ENCODE measurements around the gene COL10A1. TPM values are rescaled to one million over a fixed set of nuclear protein-coding genes. Genes with fewer than 3 reads are reported as not detected.

Gene COL10A1
- total RNA-seq, 3 donors from 2014 or later = not detected

GRCh38 chr6:116144605-116145004 lies 18.7 kb upstream of the COL10A1 start:
- Histone ChIP-seq H3K4me3 (no peak overlapping the region), H3K4me1 (ENCODE audit: low read depth) (no peaks in the 10 kb centered on the region), H3K36me3 (ENCODE audit: low read depth) (no peaks in the 10 kb centered on the region), H3K9me3 (no peaks in the 10 kb centered on the region)
- DNase-seq (no peak), ATAC-seq (no peak)
- no peak for TF ChIP-seq CTCF (IDR thresholded peaks at IDR 0.05)
- intact Hi-C loops (cut with DNase I, micrococcal nuclease) = no loop called here

GRCh38 chr6:116139917-116140316 lies 14.0 kb upstream of the COL10A1 start:
- intact Hi-C loops (cut with DNase I, micrococcal nuclease) = no loop called here
- no peak for TF ChIP-seq CTCF (IDR thresholded peaks at IDR 0.05)
- H3K9me3 ChIP-seq = no peaks in the 10 kb centered on the region
- no peak overlapping the region for H3K4me3 ChIP-seq
- no peak for ATAC-seq
- no peaks in the 10 kb centered on the region for H3K4me1 ChIP-seq (ENCODE audit: low read depth)
- no peaks in the 10 kb centered on the region for H3K36me3 ChIP-seq (ENCODE audit: low read depth)
- peak in 1 of 3 donors; percentile 4 for DNase-seq

- TF ChIP-seq CTCF (IDR thresholded peaks at IDR 0.05) = no peak
- intact Hi-C loops (cut with DNase I, micrococcal nuclease) = no loop called here
- Histone ChIP-seq H3K9me3 (no peaks in the 10 kb centered on the region), H3K4me3 (no peak overlapping the region), H3K4me1 (ENCODE audit: low read depth) (no peaks in the 10 kb centered on the region), H3K36me3 (ENCODE audit: low read depth) (no peaks in the 10 kb centered on the region)
- no peak for ATAC-seq
- no peak for DNase-seq
Measured at GRCh38 chr6:116136933-116137340, 11.0 kb upstream of the COL10A1 start.

- Histone ChIP-seq H3K36me3 (ENCODE audit: low read depth) (no peaks in the 10 kb centered on the region), H3K4me3 (no peak overlapping the region), H3K9me3 (no peaks in the 10 kb centered on the region), H3K4me1 (ENCODE audit: low read depth) (no peaks in the 10 kb centered on the region)
- DNase-seq (no peak), ATAC-seq (no peak)
- intact Hi-C loops (cut with DNase I, micrococcal nuclease) = no loop called here
- no peak for TF ChIP-seq CTCF (IDR thresholded peaks at IDR 0.05)
Measured at GRCh38 chr6:116136373-116136772, 10.4 kb upstream of the COL10A1 start.

GRCh38 chr6:116133453-116133852 lies 7.5 kb upstream of the COL10A1 start:
- intact Hi-C loops (cut with DNase I, micrococcal nuclease) = no loop called here
- no peaks in the 10 kb centered on the region for H3K4me1 ChIP-seq (ENCODE audit: low read depth)
- H3K9me3 ChIP-seq = no peaks in the 10 kb centered on the region
- no peaks in the 10 kb centered on the region for H3K36me3 ChIP-seq (ENCODE audit: low read depth)
- TF ChIP-seq CTCF (IDR thresholded peaks at IDR 0.05) = no peak
- DNase-seq (no peak), ATAC-seq (no peak)
- H3K4me3 ChIP-seq = no peak overlapping the region
